HepG2 (cell line): ENCODE results near the gene POU3F3. TPM values are rescaled to one million over a fixed set of nuclear protein-coding genes. Genes with fewer than 3 reads are reported as not detected.
A peak's percentile ranks its signal among the peaks of the same experiment; 100 is the strongest.

ENCODE experiments used
- ARID2 ChIP-seq: sonication (generic); formaldehyde crosslinking; IDR thresholded peaks from 2 replicates; pipeline ENCODE4 v1.8.1; 2022; ENCODE audit warnings: mild to moderate bottlenecking, missing genetic modification reagents, borderline replicate concordance
- ATF1 ChIP-seq: IDR thresholded peaks from 2 replicates; pipeline ENCODE4 v1.6.1; 2016; ENCODE audit warnings: mild to moderate bottlenecking, control low read depth
- ATF7 ChIP-seq, 2 experiments: fragments of 450-650 bp in 1 of 2; sonication (generic) in 1 of 2; formaldehyde crosslinking in 1 of 2; IDR thresholded peaks; 2 replicates each; pipeline versions ENCODE4 v1.4.0 to v1.6.1; 2016 to 2020; ENCODE audit warnings: antibody characterized with exemption in 1 of 2, mild to moderate bottlenecking in 1 of 2, missing genetic modification reagents in 1 of 2
- BRCA1 ChIP-seq: sonication (generic); formaldehyde crosslinking; IDR thresholded peaks from 2 replicates; pipeline ENCODE4 v1.4.0; 2020; ENCODE audit warnings: missing genetic modification reagents
- ELF4 ChIP-seq: sonication (generic); formaldehyde crosslinking; IDR thresholded peaks from 2 replicates; pipeline ENCODE4 v1.5.0; 2020; ENCODE audit warnings: missing genetic modification reagents, mild to moderate bottlenecking, moderate library complexity, borderline replicate concordance
- FOXA1 ChIP-seq, 2 experiments: fragments of 450-650 bp in 1 of 2; sonication (generic) in 1 of 2; formaldehyde crosslinking in 1 of 2; IDR thresholded peaks; 2 replicates each; pipeline versions ENCODE4 v1.4.0 to v1.6.1; 2016 to 2020; ENCODE audit warnings: missing genetic modification reagents in 1 of 2
- HHEX ChIP-seq: IDR thresholded peaks from 2 replicates; pipeline ENCODE4 v1.6.1; 2016; ENCODE audit warnings: control low read depth
- HIVEP1 ChIP-seq: sonication (generic); formaldehyde crosslinking; IDR thresholded peaks from 2 replicates; pipeline ENCODE4 v1.4.0; 2020; ENCODE audit warnings: mild to moderate bottlenecking, missing genetic modification reagents
- IKZF1 ChIP-seq: fragments of 450-650 bp; IDR thresholded peaks from 2 replicates; pipeline ENCODE4 v1.7.1; 2016
- JDP2 ChIP-seq: sonication (generic); formaldehyde crosslinking; IDR thresholded peaks from 2 replicates; pipeline ENCODE4 v1.8.1; 2022; ENCODE audit warnings: missing genetic modification reagents, borderline replicate concordance
- KDM6A ChIP-seq: IDR thresholded peaks from 2 replicates; pipeline ENCODE4 v1.6.1; 2016; ENCODE audit warnings: low read depth
- LCORL ChIP-seq, 2 experiments: fragments of 450-650 bp in 1 of 2; sonication (generic) in 1 of 2; formaldehyde crosslinking in 1 of 2; IDR thresholded peaks; 2 replicates each; pipeline versions ENCODE4 v1.5.0 to v1.6.1; 2017 to 2020; ENCODE audit warnings: antibody characterized with exemption in 1 of 2, missing genetic modification reagents in 1 of 2
- MAF1 ChIP-seq: sonication (generic); formaldehyde crosslinking; IDR thresholded peaks from 2 replicates; pipeline ENCODE4 v1.5.0; 2020; ENCODE audit warnings: missing genetic modification reagents, borderline replicate concordance
- PHB2 ChIP-seq: fragments of 450-650 bp; IDR thresholded peaks from 2 replicates; pipeline ENCODE4 v1.6.1; 2018; ENCODE audit not compliant: partially characterized antibody
- PLRG1 ChIP-seq: fragments of 450-650 bp; conservative IDR thresholded peaks from 2 replicates; pipeline ENCODE4 v1.6.1; 2016
- SIX1 ChIP-seq: sonication (generic); formaldehyde crosslinking; IDR thresholded peaks from 2 replicates; pipeline ENCODE4 v1.4.0; 2020; ENCODE audit warnings: missing genetic modification reagents, borderline replicate concordance
- SKI ChIP-seq: fragments of 450-650 bp; IDR thresholded peaks from one replicate; pipeline ENCODE4 v1.6.1; 2018; ENCODE audit warnings: mild to moderate bottlenecking; ENCODE audit not compliant: partially characterized antibody
- SMYD3 ChIP-seq: sonication (generic); formaldehyde crosslinking; IDR thresholded peaks from 2 replicates; pipeline ENCODE4 v1.8.1; 2023; ENCODE audit warnings: mild to moderate bottlenecking, missing genetic modification reagents
- SOX6 ChIP-seq, 2 experiments: fragments of 450-650 bp in 1 of 2; sonication (generic) in 1 of 2; formaldehyde crosslinking in 1 of 2; IDR thresholded peaks; 2 replicates each; pipeline versions ENCODE4 v1.4.0 to v1.6.1; 2017 to 2020; ENCODE audit warnings: antibody characterized with exemption in 1 of 2, mild to moderate bottlenecking in 1 of 2, missing genetic modification reagents in 1 of 2
- ZKSCAN8 ChIP-seq: IDR thresholded peaks from 2 replicates; pipeline ENCODE4 v1.6.1; 2016; ENCODE audit warnings: borderline replicate concordance, missing genetic modification reagents, missing compliant biosample characterization
- ZNF121 ChIP-seq: sonication (generic); formaldehyde crosslinking; IDR thresholded peaks from 2 replicates; pipeline ENCODE4 v1.5.0; 2020; ENCODE audit warnings: mild to moderate bottlenecking, missing genetic modification reagents
- ZNF282 ChIP-seq: fragments of 450-650 bp; IDR thresholded peaks from 2 replicates; pipeline ENCODE4 v1.6.1; 2018; ENCODE audit not compliant: partially characterized antibody
- ZNF343 ChIP-seq: sonication (generic); formaldehyde crosslinking; IDR thresholded peaks from 2 replicates; pipeline ENCODE4 v1.4.0; 2020; ENCODE audit warnings: mild to moderate bottlenecking, missing genetic modification reagents
- ZNF598 ChIP-seq: sonication (generic); formaldehyde crosslinking; IDR thresholded peaks from 2 replicates; pipeline ENCODE4 v1.5.1; 2020; ENCODE audit warnings: mild to moderate bottlenecking, missing genetic modification reagents, borderline replicate concordance
- ZNF749 ChIP-seq: sonication (generic); formaldehyde crosslinking; IDR thresholded peaks from 2 replicates; pipeline ENCODE4 v1.8.0; 2022; ENCODE audit warnings: mild to moderate bottlenecking, missing genetic modification reagents, moderate library complexity, borderline replicate concordance
- polyA plus RNA-seq, 8 experiments: library from polyadenylated mRNA; depleted of rRNA in 3 of 8; stranded (reverse) in 7 of 8; unstranded in 1 of 8; fragments of >200 nt; fragmentation: Illumina TruSeq in 4 of 8; extraction: Trizol in 4 of 8; gene quantifications; 2 replicates each; pipeline versions ENCODE4 v1.2.1 to v1.2.3, GENCODE V29; 2011 to 2016; ENCODE audit warnings: low read depth in 4 of 8, missing spikeins in 1 of 8, mixed read lengths in 1 of 8; ENCODE audit not compliant: insufficient read depth in 1 of 8
- total RNA-seq, 5 experiments: library from RNA; depleted of rRNA; stranded (reverse); fragments of >200 nt; fragmentation: Illumina TruSeq; extraction: Trizol; gene quantifications; 2 replicates each; pipeline ENCODE4 v1.2.3, GENCODE V29; 2016; ENCODE audit warnings: low read depth in 1 of 5
- TF ChIP-seq, protein P1 (sequence below): sonication (generic); formaldehyde crosslinking; IDR thresholded peaks from 2 replicates; pipeline ENCODE4 v1.4.0; 2020; ENCODE audit warnings: missing genetic modification reagents, borderline replicate concordance

POU3F3 gene
- total and polyA plus RNA-seq, 2 of the 13 experiments (the other 11 are each of a cell fraction or from before 2014, with no cell fraction given), result not detected

GRCh38 chr2:104878863-104879512, 25.1 kb downstream of the POU3F3 start (continued):
- TF ChIP-seq, protein P1, sequence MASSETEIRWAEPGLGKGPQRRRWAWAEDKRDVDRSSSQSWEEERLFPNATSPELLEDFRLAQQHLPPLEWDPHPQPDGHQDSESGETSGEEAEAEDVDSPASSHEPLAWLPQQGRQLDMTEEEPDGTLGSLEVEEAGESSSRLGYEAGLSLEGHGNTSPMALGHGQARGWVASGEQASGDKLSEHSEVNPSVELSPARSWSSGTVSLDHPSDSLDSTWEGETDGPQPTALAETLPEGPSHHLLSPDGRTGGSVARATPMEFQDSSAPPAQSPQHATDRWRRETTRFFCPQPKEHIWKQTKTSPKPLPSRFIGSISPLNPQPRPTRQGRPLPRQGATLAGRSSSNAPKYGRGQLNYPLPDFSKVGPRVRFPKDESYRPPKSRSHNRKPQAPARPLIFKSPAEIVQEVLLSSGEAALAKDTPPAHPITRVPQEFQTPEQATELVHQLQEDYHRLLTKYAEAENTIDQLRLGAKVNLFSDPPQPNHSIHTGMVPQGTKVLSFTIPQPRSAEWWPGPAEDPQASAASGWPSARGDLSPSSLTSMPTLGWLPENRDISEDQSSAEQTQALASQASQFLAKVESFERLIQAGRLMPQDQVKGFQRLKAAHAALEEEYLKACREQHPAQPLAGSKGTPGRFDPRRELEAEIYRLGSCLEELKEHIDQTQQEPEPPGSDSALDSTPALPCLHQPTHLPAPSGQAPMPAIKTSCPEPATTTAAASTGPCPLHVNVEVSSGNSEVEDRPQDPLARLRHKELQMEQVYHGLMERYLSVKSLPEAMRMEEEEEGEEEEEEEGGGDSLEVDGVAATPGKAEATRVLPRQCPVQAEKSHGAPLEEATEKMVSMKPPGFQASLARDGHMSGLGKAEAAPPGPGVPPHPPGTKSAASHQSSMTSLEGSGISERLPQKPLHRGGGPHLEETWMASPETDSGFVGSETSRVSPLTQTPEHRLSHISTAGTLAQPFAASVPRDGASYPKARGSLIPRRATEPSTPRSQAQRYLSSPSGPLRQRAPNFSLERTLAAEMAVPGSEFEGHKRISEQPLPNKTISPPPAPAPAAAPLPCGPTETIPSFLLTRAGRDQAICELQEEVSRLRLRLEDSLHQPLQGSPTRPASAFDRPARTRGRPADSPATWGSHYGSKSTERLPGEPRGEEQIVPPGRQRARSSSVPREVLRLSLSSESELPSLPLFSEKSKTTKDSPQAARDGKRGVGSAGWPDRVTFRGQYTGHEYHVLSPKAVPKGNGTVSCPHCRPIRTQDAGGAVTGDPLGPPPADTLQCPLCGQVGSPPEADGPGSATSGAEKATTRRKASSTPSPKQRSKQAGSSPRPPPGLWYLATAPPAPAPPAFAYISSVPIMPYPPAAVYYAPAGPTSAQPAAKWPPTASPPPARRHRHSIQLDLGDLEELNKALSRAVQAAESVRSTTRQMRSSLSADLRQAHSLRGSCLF (CRISPR knock-in tag), result no peak
- no peak for TF ChIP-seq SIX1 (CRISPR knock-in tag)
- TF ChIP-seq ZNF749, result no peak
- TF ChIP-seq ZNF121 (CRISPR knock-in tag), result no peak
- peak; percentile 94; the same call in 1 of the 2 replicates for TF ChIP-seq IKZF1
- no peak for TF ChIP-seq ZNF598 (CRISPR knock-in tag)
- TF ChIP-seq KDM6A (CRISPR knock-in tag), result no peak
- no peak for TF ChIP-seq HIVEP1 (CRISPR knock-in tag)
- TF ChIP-seq SMYD3 (CRISPR knock-in tag), result no peak
- TF ChIP-seq ELF4 (CRISPR knock-in tag), result no peak
- TF ChIP-seq HHEX (CRISPR knock-in tag), result no peak
- no peak for TF ChIP-seq MAF1 (CRISPR knock-in tag)
- no peak for TF ChIP-seq JDP2 (CRISPR knock-in tag)
- no peak for TF ChIP-seq ARID2 (CRISPR knock-in tag)
- TF ChIP-seq ZNF282, result peak; percentile 96
- TF ChIP-seq ZKSCAN8 (CRISPR knock-in tag), result no peak
- peak; percentile 16; the same call in 1 of the 2 replicates for TF ChIP-seq ATF7 (IDR thresholded peaks at IDR 0.05)
- TF ChIP-seq ATF7 (CRISPR knock-in tag; IDR thresholded peaks at IDR 0.05), result no peak
- TF ChIP-seq ZNF343 (CRISPR knock-in tag), result no peak
- TF ChIP-seq BRCA1 (CRISPR knock-in tag), result no peak
- no peak for TF ChIP-seq SKI
- TF ChIP-seq PLRG1, result peak; percentile 82; the same call in 1 of the 2 replicates
- peak; percentile 83 for TF ChIP-seq PHB2
- 0 out of 2 replicates have a peak, but pooled peaks have one; percentile 19 for TF ChIP-seq LCORL (IDR thresholded peaks at IDR 0.05)
- no peak for TF ChIP-seq LCORL (CRISPR knock-in tag; IDR thresholded peaks at IDR 0.05)
- no peak for TF ChIP-seq ATF1 (CRISPR knock-in tag)
- TF ChIP-seq FOXA1 (IDR thresholded peaks at IDR 0.05), result peak; percentile 54; the same call in 1 of the 2 replicates
- no peak for TF ChIP-seq FOXA1 (CRISPR knock-in tag; IDR thresholded peaks at IDR 0.05)
- TF ChIP-seq SOX6 (IDR thresholded peaks at IDR 0.05), result 0 out of 2 replicates have a peak, but pooled peaks have one; percentile 47
- TF ChIP-seq SOX6 (CRISPR knock-in tag; IDR thresholded peaks at IDR 0.05), result no peak
